Ascending aorta (tissue), 2 donors: ENCODE data around the gene CAPNS1. TPM values are rescaled to one million over a fixed set of nuclear protein-coding genes. Genes with fewer than 3 reads are reported as not detected.
"Not testable (repeated sequence)": the region's sequence is repeated elsewhere in the genome, so short reads cannot be mapped to it uniquely, and the experiment has no call there.

Experiments used
- DNase-seq, 2 donors: peaks; one replicate each; pipeline ENCODE4 v3.0.0-alpha.2; 2019; ENCODE audit warnings: low spot score in 2 of 2
- H3K27ac ChIP-seq, 2 donors: fragments of 200-600 bp; sonication (generic); one replicate each; pipeline ENCODE4 v1.5.1; 2016 to 2017; ENCODE audit warnings: mild to moderate bottlenecking in 1 of 2
- H3K27me3 ChIP-seq: fragments of 200-600 bp; sonication (generic); one replicate; pipeline ENCODE4 v1.5.1; 2017
- H3K36me3 ChIP-seq, 2 donors: fragments of 200-600 bp; sonication (generic); one replicate each; pipeline ENCODE4 v1.5.1; 2016
- H3K4me1 ChIP-seq, 2 donors: fragments of 200-600 bp; sonication (generic); one replicate each; pipeline ENCODE4 v1.5.1; 2016 to 2017; ENCODE audit warnings: mild to moderate bottlenecking in 1 of 2
- H3K4me3 ChIP-seq, 2 donors: fragments of 200-600 bp; sonication (generic); one replicate each; pipeline ENCODE4 v1.5.1; 2016 to 2017; ENCODE audit warnings: mild to moderate bottlenecking in 1 of 2
- H3K9me3 ChIP-seq, 2 donors: fragments of 200-600 bp; sonication (generic); one replicate each; pipeline ENCODE4 v1.5.1; 2016
- intact Hi-C: fragments of 100-400 bp; cut with DNase I; formaldehyde crosslinking; loops from one replicate; pipeline ENCODE4 v1.15.1; 2023
- total RNA-seq: library from RNA; depleted of rRNA; stranded (reverse); fragments of >200 nt; gene quantifications from one replicate; pipeline ENCODE4 v1.1.0, GENCODE V29; 2016
- TF ChIP-seq, protein P1 (sequence below), 3 experiments: fragments of 200-600 bp in 2 of 3; fragments of 450-650 bp in 1 of 3; sonication (generic) in 2 of 3; IDR thresholded peaks; one replicate each; pipeline ENCODE4 v1.5.1; 2016 to 2019; ENCODE audit warnings: antibody characterized with exemption in 3 of 3, mild to moderate bottlenecking in 1 of 3, moderate library complexity in 1 of 3

CAPNS1 gene
- total RNA-seq, 1 donor from 2014 or later: 168 TPM

DNA sequence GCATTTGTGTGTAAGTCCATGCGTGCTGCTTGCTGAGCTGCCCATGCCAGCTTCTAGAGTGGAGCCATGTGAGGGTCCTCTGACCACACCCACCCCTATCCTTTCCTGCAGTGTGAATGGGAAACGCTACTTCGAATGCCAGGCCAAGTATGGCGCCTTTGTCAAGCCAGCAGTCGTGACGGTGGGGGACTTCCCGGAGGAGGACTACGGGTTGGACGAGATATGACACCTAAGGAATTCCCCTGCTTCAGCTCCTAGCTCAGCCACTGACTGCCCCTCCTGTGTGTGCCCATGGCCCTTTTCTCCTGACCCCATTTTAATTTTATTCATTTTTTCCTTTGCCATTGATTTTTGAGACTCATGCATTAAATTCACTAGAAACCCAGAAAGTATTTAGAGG, 14.3 kb upstream of the CAPNS1 start:
- H3K27me3 ChIP-seq: no peaks in the 10 kb centered on the region
- intact Hi-C loops: loop anchor here (10.0 kb wide), 1 partner anchor 789 kb away; the partner anchor contains the start of genes ZNF568 and ZNF829
- no peaks in the 10 kb centered on the region for H3K9me3 ChIP-seq
- TF ChIP-seq, protein P1, sequence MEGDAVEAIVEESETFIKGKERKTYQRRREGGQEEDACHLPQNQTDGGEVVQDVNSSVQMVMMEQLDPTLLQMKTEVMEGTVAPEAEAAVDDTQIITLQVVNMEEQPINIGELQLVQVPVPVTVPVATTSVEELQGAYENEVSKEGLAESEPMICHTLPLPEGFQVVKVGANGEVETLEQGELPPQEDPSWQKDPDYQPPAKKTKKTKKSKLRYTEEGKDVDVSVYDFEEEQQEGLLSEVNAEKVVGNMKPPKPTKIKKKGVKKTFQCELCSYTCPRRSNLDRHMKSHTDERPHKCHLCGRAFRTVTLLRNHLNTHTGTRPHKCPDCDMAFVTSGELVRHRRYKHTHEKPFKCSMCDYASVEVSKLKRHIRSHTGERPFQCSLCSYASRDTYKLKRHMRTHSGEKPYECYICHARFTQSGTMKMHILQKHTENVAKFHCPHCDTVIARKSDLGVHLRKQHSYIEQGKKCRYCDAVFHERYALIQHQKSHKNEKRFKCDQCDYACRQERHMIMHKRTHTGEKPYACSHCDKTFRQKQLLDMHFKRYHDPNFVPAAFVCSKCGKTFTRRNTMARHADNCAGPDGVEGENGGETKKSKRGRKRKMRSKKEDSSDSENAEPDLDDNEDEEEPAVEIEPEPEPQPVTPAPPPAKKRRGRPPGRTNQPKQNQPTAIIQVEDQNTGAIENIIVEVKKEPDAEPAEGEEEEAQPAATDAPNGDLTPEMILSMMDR (IDR thresholded peaks at IDR 0.05): no peak
- no peak overlapping the region for H3K4me3 ChIP-seq
- DNase-seq: no peak
- peaks cover 0 to 13% of the 10 kb centered on the region in 2 donors for H3K4me1 ChIP-seq
- peaks cover 46 to 50% of the 10 kb centered on the region in 2 donors for H3K36me3 ChIP-seq
- H3K27ac ChIP-seq: no peak overlapping the region

DNA sequence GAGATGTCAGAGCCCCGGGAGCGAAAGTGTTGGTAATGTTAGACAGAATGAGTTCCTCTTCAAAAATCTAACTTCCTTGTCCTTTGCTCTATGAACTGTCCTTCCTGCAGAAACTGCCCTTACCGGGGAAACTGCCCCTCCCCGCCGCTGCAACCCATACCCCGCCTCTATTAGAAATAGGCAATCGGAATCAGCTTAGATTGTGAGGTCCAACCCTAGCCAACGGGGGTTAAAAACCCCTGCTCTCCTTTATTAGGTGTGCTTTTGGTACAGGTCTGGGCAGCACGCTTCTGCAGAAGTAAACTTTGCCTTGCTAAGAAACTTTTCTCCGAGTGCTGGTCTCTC, 11.5 kb upstream of the CAPNS1 start:
- intact Hi-C loops: loop anchor here (1.0 to 10.0 kb wide), 3 partner anchors 11 to 786 kb away; partner anchors contain the start of genes TBCB, ZNF568 and ZNF829
- H3K4me1 ChIP-seq: peaks cover 0 to 13% of the 10 kb centered on the region in 2 donors
- peak overlapping the region; percentile 57 to 63 for H3K4me3 ChIP-seq
- peak overlapping the region; percentile 83 to 92 for H3K27ac ChIP-seq
- H3K27me3 ChIP-seq: no peaks in the 10 kb centered on the region
- TF ChIP-seq, protein P1 (IDR thresholded peaks at IDR 0.05): no peak
- DNase-seq: no peak
- H3K9me3 ChIP-seq: no peaks in the 10 kb centered on the region
- peaks cover 24 to 26% of the 10 kb centered on the region in 2 donors for H3K36me3 ChIP-seq

DNA sequence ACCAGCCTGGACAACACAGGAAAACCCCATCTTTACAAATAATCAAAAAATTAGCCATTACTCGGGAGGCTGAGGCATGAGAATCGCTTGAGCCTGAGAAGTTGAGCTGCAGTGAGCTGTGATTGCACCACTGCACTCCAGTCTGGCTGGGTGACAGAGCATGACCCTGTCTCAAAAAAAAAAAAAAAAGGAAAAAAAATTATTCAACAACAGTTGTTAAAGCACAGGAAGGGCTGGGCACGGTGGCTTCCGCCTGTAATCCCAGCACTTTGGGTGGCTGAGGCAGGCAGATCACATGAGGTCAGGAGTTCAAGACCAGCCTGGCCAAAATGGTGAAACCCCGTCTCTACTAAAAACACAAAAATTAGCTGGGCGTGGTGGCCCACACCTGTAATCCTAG, 8.6 kb upstream of the CAPNS1 start:
- H3K4me1 ChIP-seq: peaks cover 0 to 15% of the 10 kb centered on the region in 2 donors
- DNase-seq, H3K4me3 ChIP-seq, H3K27ac ChIP-seq, H3K27me3 ChIP-seq, H3K36me3 ChIP-seq, intact Hi-C loops, H3K9me3 ChIP-seq: not testable (repeated sequence)

DNA sequence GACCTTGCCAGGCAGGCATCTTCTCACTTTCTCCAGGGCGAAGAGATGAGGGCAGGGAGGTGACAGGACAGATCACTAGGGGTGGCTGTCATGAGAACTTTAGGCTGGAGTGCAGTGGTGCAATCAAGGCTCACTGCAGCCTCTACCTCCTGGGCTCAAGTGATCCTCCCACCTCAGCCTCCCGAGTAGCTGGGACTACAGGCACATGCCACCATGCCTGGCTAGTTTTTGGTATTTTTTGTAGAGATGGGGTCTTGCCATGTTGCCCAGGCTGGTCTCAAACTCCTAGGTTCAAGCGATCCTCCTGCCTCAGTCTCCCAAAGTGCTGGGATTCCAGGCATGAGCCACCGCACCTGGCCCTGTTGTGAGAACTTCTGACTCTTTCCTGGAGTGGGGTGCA, 5.0 kb upstream of the CAPNS1 start:
- H3K4me3 ChIP-seq, H3K9me3 ChIP-seq, H3K36me3 ChIP-seq, intact Hi-C loops, DNase-seq, H3K27me3 ChIP-seq: not testable (repeated sequence)
- Histone ChIP-seq H3K27ac (peak overlapping the region in 1 of 2 donors; percentile 83), H3K4me1 (peaks cover 0 to 13% of the 10 kb centered on the region in 2 donors)

DNA sequence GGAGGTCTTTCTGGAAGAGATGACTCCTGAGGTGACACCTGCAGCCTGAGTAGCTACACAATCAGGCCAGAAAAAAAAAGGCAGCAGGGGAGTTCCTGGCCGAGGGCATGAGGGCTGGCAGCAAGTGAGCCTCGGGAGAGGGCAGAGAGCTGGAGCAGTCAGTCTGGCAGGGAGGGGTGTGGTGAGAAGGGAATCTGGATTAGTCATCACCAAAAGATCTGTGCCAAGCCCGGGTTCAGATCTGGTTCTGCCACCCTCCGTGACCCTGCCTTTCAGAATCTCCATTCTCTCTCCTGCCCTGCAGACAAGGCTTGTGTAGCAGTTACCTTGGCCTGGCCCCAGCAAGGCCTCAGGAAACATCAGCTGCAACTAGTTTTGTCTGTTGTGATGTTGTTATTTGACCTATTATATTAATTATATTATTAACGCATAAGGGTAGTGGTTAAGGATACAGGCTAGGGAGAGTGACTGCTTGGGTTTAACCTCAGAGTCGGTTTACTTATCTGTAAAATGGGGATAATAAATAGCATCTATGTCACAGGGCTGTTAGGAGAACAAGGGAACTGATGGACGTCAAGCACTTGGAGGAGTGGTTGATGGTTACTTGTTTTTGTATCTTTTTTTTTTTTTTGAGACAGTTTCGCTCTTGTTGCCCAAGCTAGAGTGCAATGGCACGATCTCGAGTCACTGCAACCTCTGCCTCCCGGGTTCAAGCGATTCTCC, 2.7 kb upstream of the CAPNS1 start:
- H3K27me3 ChIP-seq: no peaks in the 10 kb centered on the region
- intact Hi-C loops: no loop called here
- H3K36me3 ChIP-seq: peaks cover 3 to 5% of the 10 kb centered on the region in 2 donors
- TF ChIP-seq, protein P1 (IDR thresholded peaks at IDR 0.05): no peak
- DNase-seq: peak; percentile 33 to 84
- peak overlapping the region; percentile 76 to 83 for H3K27ac ChIP-seq
- H3K4me1 ChIP-seq: peaks cover 6 to 19% of the 10 kb centered on the region in 2 donors
- no peaks in the 10 kb centered on the region for H3K9me3 ChIP-seq
- H3K4me3 ChIP-seq: peak overlapping the region in 1 of 2 donors; percentile 33

DNA sequence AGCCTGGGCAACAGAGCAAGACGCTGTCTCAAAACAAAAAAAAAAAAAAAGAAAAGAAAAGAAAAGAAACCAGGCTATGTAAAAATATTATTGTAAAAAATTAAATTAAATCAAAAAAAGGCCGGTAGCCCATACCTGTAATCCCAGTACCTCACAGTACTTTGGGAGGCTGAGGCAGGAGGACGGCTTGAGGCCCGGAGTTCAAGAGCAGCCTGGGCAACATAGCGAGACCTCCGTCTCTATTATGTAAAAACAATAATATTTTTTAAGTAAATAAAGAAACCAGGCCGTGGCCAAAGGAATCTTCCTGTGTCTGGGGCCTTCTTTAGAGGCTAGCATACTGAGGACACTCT, 770 bp upstream of the CAPNS1 start:
- Histone ChIP-seq H3K9me3 (no peaks in the 10 kb centered on the region), H3K27me3 (no peaks in the 10 kb centered on the region), H3K27ac (peak overlapping the region; percentile 96 to 97), H3K4me1 (peaks cover 6 to 19% of the 10 kb centered on the region in 2 donors), H3K36me3 (peaks cover 21 to 22% of the 10 kb centered on the region in 2 donors), H3K4me3 (peak overlapping the region; percentile 80 to 82)
- DNase-seq: no peak
- TF ChIP-seq, protein P1 (IDR thresholded peaks at IDR 0.05): no peak
- intact Hi-C loops: loop anchor here (1.0 kb wide), 1 partner anchor 11 kb away; no protein-coding TSS in a partner anchor
